ENCODE data around the gene GALNT9. TPM values are rescaled to one million over a fixed set of nuclear protein-coding genes. Genes with fewer than 3 reads are reported as not detected.

GALNT9 gene
- total RNA-seq, 1 donor: not detected

GRCh38 chr12:132324173-132324572, 5.2 kb downstream of the GALNT9 start:
- H3K4me3 ChIP-seq (ENCODE audit: low read depth, low read length): no peak overlapping the region
- no peak for DNase-seq (ENCODE audit: low read depth)
- TF ChIP-seq, protein P1, sequence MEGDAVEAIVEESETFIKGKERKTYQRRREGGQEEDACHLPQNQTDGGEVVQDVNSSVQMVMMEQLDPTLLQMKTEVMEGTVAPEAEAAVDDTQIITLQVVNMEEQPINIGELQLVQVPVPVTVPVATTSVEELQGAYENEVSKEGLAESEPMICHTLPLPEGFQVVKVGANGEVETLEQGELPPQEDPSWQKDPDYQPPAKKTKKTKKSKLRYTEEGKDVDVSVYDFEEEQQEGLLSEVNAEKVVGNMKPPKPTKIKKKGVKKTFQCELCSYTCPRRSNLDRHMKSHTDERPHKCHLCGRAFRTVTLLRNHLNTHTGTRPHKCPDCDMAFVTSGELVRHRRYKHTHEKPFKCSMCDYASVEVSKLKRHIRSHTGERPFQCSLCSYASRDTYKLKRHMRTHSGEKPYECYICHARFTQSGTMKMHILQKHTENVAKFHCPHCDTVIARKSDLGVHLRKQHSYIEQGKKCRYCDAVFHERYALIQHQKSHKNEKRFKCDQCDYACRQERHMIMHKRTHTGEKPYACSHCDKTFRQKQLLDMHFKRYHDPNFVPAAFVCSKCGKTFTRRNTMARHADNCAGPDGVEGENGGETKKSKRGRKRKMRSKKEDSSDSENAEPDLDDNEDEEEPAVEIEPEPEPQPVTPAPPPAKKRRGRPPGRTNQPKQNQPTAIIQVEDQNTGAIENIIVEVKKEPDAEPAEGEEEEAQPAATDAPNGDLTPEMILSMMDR (IDR thresholded peaks at IDR 0.05; ENCODE audit: insufficient read depth, low read depth, low read length): no peak

DNA sequence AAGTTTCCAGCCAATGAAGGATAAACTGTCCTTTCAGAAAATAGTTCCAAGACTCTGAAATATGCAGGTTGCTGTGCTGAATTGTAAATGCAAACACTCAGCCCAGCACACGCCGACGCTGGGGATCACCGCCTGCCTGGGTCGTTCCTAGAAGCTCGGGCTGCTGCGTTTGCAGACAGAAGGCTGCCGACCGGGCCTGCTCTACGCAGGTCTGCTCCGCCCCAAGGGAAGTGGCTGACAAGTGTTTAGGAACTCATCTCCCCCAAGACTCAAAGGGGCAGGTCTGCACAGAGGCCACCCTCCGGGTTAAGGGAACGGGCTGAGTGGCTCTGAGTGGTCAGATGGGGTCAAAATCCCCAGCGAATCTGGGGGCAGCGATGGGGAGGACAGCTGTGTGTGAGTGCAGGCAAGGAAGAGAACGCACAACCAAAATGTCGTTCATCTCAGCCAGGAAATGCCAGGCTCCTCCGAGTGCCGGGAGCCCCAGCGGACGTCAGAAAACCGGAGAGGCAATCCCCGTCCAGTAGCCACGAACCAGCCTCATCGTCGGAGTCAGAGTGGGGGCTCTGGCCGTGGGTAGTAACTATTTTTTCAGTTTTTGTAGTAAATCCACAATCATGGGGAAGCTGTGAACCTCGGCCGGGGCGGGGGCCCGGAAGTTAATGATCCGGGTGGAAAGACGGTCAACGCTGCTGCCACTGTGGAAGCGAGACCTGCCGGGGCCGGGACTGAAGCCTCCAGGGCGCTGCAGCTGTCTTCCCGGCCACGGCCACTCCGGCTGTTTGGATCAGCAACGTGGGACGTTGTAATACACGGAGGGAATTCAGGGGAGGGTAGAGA, 6.0 kb downstream of the GALNT9 start:
- no peak overlapping the region for H3K4me3 ChIP-seq (ENCODE audit: low read depth, low read length)
- no peak for DNase-seq (ENCODE audit: low read depth)
- TF ChIP-seq, protein P1 (IDR thresholded peaks at IDR 0.05; ENCODE audit: insufficient read depth, low read depth, low read length): no peak

DNA sequence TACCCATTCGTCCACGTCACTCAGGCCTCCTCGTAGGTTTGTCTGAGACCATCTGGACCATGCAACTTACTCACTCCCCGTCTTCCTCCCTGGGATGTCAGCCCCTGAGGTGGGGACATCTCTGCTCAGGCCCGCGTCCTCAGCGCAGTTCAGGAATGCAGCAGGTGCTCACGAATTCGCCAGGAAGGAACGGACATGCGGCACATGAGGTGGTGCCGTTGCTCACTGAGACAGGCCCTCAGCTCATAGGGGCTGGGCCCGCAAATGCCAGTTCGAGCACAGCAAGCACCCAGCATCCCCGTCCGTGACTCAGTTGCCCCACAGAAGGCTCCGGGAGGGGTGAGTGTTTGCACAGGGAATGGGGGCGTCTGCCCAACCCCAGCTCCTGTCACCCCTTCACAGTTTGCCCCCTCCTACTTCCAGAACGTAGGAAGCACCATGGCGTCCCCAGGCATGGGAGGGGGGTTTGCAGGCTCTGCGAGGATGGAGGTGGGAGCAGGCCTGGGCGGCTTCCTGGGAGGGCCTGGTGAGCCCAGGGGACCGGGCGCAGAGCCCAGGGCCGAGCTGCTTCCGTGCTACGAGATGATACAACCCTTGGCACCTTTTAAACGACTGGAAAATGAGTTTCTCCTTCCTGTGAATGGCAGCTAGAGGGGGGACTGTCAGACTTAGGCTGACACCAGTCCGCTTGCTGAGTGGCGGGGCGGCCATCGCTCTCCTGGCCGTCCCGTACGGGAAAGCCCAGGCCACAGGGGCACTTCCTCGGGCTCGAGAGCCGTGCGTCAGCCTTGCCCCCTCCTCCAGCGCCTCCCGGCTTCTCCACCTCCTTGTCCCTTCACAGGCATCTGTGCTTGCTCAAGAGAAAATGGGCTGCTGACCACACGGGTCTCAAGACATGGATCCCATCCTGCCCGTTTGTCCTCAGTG, 6.9 kb downstream of the GALNT9 start:
- TF ChIP-seq, protein P1 (IDR thresholded peaks at IDR 0.05; ENCODE audit: insufficient read depth, low read depth, low read length): no peak
- peak; percentile 10 for DNase-seq (ENCODE audit: low read depth)
- no peak overlapping the region for H3K4me3 ChIP-seq (ENCODE audit: low read depth, low read length)

DNA sequence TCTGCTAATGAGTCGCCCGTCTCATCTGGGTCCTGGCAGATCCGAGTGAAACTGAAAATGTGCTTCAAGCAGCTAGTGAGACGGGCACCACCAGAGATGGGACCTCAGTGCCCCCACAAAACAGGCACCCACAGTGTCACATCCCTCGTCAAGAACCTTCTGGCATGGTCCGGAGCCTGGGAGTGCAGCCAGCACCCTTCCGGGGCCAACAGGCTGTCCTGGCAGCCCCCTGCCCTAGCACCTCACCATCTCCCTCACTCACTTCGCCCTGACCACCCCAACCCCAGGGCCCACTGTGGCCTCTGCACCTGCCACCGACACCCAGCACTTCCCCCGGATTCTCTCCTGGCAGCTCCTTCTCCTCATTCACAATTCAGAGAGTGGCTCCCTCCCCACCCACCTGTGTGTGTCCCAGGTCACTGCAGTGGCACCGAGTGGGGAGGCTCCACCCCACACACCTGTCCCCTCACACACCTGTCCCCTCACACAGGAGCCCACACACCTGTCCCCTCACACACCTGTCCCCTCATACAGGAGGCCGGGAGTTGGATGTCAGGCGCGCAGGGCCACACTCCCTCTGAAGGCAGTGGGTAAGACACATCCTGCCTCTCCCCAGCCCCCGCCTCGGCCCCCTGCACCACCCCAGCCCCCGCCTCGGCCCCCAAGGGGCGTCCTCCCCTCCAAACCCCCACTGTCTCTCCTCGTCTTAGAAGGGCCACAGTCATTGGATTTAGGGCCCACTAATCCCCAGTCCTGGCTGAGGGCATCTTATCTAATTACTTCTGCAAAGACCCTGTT, 7.9 kb downstream of the GALNT9 start:
- no peak for DNase-seq (ENCODE audit: low read depth)
- TF ChIP-seq, protein P1 (IDR thresholded peaks at IDR 0.05; ENCODE audit: insufficient read depth, low read depth, low read length): no peak
- H3K4me3 ChIP-seq (ENCODE audit: low read depth, low read length): no peak overlapping the region

GRCh38 chr12:132320767-132321211, 8.6 kb downstream of the GALNT9 start:
- TF ChIP-seq, protein P1 (IDR thresholded peaks at IDR 0.05; ENCODE audit: insufficient read depth, low read depth, low read length): no peak
- no peak for DNase-seq (ENCODE audit: low read depth)
- H3K4me3 ChIP-seq (ENCODE audit: low read depth, low read length): no peak overlapping the region

- TF ChIP-seq, protein P1 (IDR thresholded peaks at IDR 0.05; ENCODE audit: insufficient read depth, low read depth, low read length): no peak
- no peak for DNase-seq (ENCODE audit: low read depth)
- H3K4me3 ChIP-seq (ENCODE audit: low read depth, low read length): no peak overlapping the region
These were observed 9.3 kb downstream of the GALNT9 start for GRCh38 chr12:132319991-132320570.
